ENCODE data around the gene RRM2. TPM values are rescaled to one million over a fixed set of nuclear protein-coding genes. Genes with fewer than 3 reads are reported as not detected.

RRM2 gene
- total and polyA plus RNA-seq, 2 of the 4 experiments (the other 2 are of a cell fraction), result 53.6 to 68.5 TPM

GRCh38 chr2:10096641-10097040 lies 25.9 kb upstream of the RRM2 start:
- no peak overlapping the region for H3K14ac ChIP-seq (replicated peaks; ENCODE audit: low read depth, low read length)
- H2BK5ac ChIP-seq (ENCODE audit: low read depth, low read length, poor library complexity, severe bottlenecking), result no peak overlapping the region
- H3K9ac ChIP-seq (ENCODE audit: low read depth, low read length), result no peak overlapping the region
- peaks cover 2% of the 10 kb centered on the region; the same call in 1 of the 2 replicates for H3K4me1 ChIP-seq (ENCODE audit: control insufficient read depth, insufficient read depth, low read length)
- CTCF ChIA-PET, result interaction anchor here (0.6 to 3.1 kb wide), 16 partner anchors 10 to 421 kb away, joined by 3 to 24 read pairs (median 4); no protein-coding TSS in a partner anchor
- H3K4ac ChIP-seq (ENCODE audit: low read depth, low read length), result no peak overlapping the region
- H4K20me1 ChIP-seq (ENCODE audit: insufficient read depth, low read length), result no peaks in the 10 kb centered on the region
- H3K4me2 ChIP-seq (ENCODE audit: low read depth, low read length), result no peak overlapping the region
- POLR2A ChIA-PET (ENCODE audit: unreplicated experiment), result no interaction called here
- WGBS, 2 experiments (ENCODE audit: extremely low coverage in 2 of 2, insufficient read length in 1 of 2), result 90% methylated on average over 3 of the region's 10 CpGs; no CpG with 5 or more reads in 1 of the 2 experiments
- H2BK20ac ChIP-seq (ENCODE audit: low read depth, low read length), result no peak overlapping the region
- peaks cover 8% of the 10 kb centered on the region; the same call in 1 of the 2 replicates for H3K9me1 ChIP-seq (ENCODE audit: insufficient read depth, low read length)
- dilution Hi-C loops (cut with HindIII; ENCODE audit: low sequenced_read_pairs, unreplicated experiment), result no loop called here
- no peak overlapping the region for H3K23ac ChIP-seq (ENCODE audit: low read depth, low read length)
- H4K5ac ChIP-seq (ENCODE audit: low read depth, low read length), result no peak overlapping the region
- no peak overlapping the region for H3K56ac ChIP-seq (ENCODE audit: extremely low read depth, insufficient read depth, low read length)
- no peak overlapping the region for H3K27ac ChIP-seq (ENCODE audit: insufficient read depth, low read length)
- H4K8ac ChIP-seq (ENCODE audit: low read depth in 2 of 2, low read length in 2 of 2), result no peak overlapping the region
- no peak overlapping the region for H2BK15ac ChIP-seq (ENCODE audit: low read depth, low read length)
- no peak overlapping the region for H3K4me3 ChIP-seq (ENCODE audit: insufficient read depth, low read depth, low read length)
- in situ Hi-C loops (cut with MboI; ENCODE audit: low sequenced_read_pairs), result no loop called here
- no peaks in the 10 kb centered on the region for H3K79me1 ChIP-seq (ENCODE audit: low read depth in 1 of 2, low read length in 2 of 2)
- no peak overlapping the region for H2AK9ac ChIP-seq (replicated peaks; ENCODE audit: low read depth, low read length, poor library complexity)
- H3K18ac ChIP-seq (ENCODE audit: low read depth, low read length), result no peak overlapping the region
- H2AFZ ChIP-seq (replicated peaks; ENCODE audit: low read length, poor library complexity), result no peak overlapping the region
- no peak overlapping the region for H4K91ac ChIP-seq (ENCODE audit: insufficient read depth, low read depth, low read length)
- H3K36me3 ChIP-seq (ENCODE audit: control insufficient read depth, insufficient read depth, low read length), result no peaks in the 10 kb centered on the region
- no peak for TF ChIP-seq NFE2L2 (IDR thresholded peaks at IDR 0.05; ENCODE audit: low read depth, low read length)
- TF ChIP-seq RAD21 (IDR thresholded peaks at IDR 0.05; ENCODE audit: low read length), result no peak
- TF ChIP-seq POLR2A (IDR thresholded peaks at IDR 0.05; ENCODE audit: low read depth, low read length), result no peak
- TF ChIP-seq FOS (IDR thresholded peaks at IDR 0.05; ENCODE audit: low read depth, low read length), result no peak
- no peak for TF ChIP-seq MAFK (IDR thresholded peaks at IDR 0.05; ENCODE audit: low read depth, low read length)
- no peak for TF ChIP-seq CTCF (conservative IDR thresholded peaks at IDR 0.05; ENCODE audit: low read depth, low read length)
- TF ChIP-seq BHLHE40 (IDR thresholded peaks at IDR 0.05; ENCODE audit: low read depth, low read length), result no peak
- no peak for TF ChIP-seq ELK1 (IDR thresholded peaks at IDR 0.05; ENCODE audit: borderline replicate concordance, low read depth, low read length)
- no peak for TF ChIP-seq MXI1 (IDR thresholded peaks at IDR 0.05; ENCODE audit: borderline replicate concordance, low read depth, low read length)
- no peak for TF ChIP-seq USF2 (IDR thresholded peaks at IDR 0.05; ENCODE audit: low read depth, low read length)
- no peak for TF ChIP-seq MAZ (IDR thresholded peaks at IDR 0.05; ENCODE audit: borderline replicate concordance, low read depth, low read length)
- no peak for TF ChIP-seq RCOR1 (IDR thresholded peaks at IDR 0.05; ENCODE audit: insufficient replicate concordance, low read length)
- TF ChIP-seq SMC3 (IDR thresholded peaks at IDR 0.05; ENCODE audit: low read depth, low read length), result no peak
- TF ChIP-seq CEBPB (IDR thresholded peaks at IDR 0.05; ENCODE audit: low read depth, low read length), result no peak
- TF ChIP-seq RFX5 (IDR thresholded peaks at IDR 0.05; ENCODE audit: low read depth, low read length), result no peak
- TF ChIP-seq CHD1 (IDR thresholded peaks at IDR 0.05; ENCODE audit: low read depth, low read length), result no peak
- DNase-seq (no peak), ATAC-seq (ENCODE audit: low read depth) (no peak)
- H2AK5ac ChIP-seq (ENCODE audit: low read depth, low read length), result no peak overlapping the region
- BruUV-seq (replicated peaks), result no TSS peak
- H2BK120ac ChIP-seq (ENCODE audit: low read depth, low read length), result no peak overlapping the region
- H3K27me3 ChIP-seq (ENCODE audit: control insufficient read depth, insufficient read depth, low read length), result peaks cover 11% of the 10 kb centered on the region
- peaks cover 8% of the 10 kb centered on the region for H3K9me3 ChIP-seq (ENCODE audit: control insufficient read depth, insufficient read depth, low read length)
- intact Hi-C loops (cut with micrococcal nuclease), result loop anchor here (2.0 kb wide), 1 partner anchor 24 kb away; no protein-coding TSS in a partner anchor
